HG02642 (cell line): Measurements from ENCODE around the gene HPGD.
"Not testable (repeated sequence)": the region's sequence is repeated elsewhere in the genome, so short reads cannot be mapped to it uniquely, and the experiment has no call there.

ENCODE experiments used
- ATAC-seq: cut with Tn5 transposase; IDR thresholded peaks from one replicate; pipeline ENCODE4 v1.9.1; 2021; ENCODE audit warnings: mild to moderate bottlenecking; ENCODE audit not compliant: unreplicated experiment, poor library complexity

HPGD gene

GRCh38 chr4:174528226-174528625, 5.9 kb upstream of the HPGD start:
- ATAC-seq: no peak

- ATAC-seq: no peak
These were observed 4.4 kb upstream of the HPGD start for GRCh38 chr4:174526731-174527130.

GRCh38 chr4:174524242-174524641, 2.0 kb upstream of the HPGD start:
- no peak for ATAC-seq

GRCh38 chr4:174523025-174523693, 871 bp upstream of the HPGD start:
- ATAC-seq: no peak

DNA sequence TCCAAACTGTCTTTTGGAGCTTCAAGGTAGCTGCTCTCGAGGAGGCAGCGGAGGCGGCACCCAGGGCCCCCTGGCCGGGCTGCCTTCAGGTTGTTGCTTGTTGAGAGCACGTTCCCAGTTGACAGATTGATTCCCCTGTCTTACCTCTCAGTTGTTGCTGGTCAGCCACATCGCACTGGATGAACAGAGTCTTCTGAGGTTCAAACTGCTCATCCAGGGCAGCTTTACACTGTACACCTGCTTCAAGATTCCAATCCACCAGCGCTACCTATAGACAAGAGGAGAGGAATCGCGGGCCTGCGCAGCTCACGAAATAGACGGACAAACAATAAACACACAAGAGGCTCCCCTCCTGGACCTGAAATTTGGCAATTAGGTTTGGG, 497 bp downstream of the HPGD start:
- ATAC-seq: peak; percentile 45

- ATAC-seq: no peak
These were observed 1.6 kb downstream of the HPGD start for GRCh38 chr4:174520660-174521059.

- ATAC-seq: no peak
These were observed 4.5 kb downstream of the HPGD start for GRCh38 chr4:174517502-174518445.

GRCh38 chr4:174516794-174517193, 5.5 kb downstream of the HPGD start:
- no peak for ATAC-seq

DNA sequence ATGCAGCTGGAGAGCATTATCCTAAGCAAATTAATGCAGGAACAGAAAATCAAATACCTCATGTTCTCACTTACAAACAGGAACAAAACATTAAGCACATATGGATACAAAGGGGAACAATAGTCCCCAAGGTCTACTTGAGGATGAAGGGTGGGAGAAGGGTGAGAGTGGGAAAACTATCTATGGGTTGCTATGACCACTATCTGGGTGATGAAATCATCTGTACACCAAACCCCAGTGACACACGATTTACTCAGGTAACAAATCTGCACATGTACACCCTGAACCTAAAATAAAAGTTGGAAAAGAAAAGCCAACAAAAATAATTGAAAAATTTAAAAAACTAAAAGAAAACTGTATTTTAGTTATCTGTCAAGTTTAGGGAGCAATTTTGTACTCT, 5.9 kb downstream of the HPGD start:
- no peak for ATAC-seq

DNA sequence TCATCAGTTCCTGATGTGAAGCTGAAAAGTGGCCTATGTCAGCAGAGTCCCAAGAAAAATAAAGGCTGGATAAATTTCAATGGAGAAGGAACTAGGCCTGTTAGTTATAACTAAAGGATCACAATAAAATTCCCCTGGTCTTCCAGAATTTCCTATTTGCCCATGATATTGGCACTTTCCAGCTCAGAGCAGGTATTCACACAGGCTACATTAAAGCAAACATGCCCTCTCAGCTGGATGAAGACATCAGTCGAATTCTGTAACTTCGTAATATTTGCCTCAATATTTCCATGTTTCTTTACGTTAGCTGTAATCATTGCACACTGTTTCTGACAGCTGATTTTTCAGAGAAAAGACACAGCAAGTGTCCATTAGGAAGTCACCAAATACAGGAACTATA, 9.5 kb downstream of the HPGD start:
- no peak for ATAC-seq

GRCh38 chr4:174505892-174506291, 16.4 kb downstream of the HPGD start:
- ATAC-seq: no peak

DNA sequence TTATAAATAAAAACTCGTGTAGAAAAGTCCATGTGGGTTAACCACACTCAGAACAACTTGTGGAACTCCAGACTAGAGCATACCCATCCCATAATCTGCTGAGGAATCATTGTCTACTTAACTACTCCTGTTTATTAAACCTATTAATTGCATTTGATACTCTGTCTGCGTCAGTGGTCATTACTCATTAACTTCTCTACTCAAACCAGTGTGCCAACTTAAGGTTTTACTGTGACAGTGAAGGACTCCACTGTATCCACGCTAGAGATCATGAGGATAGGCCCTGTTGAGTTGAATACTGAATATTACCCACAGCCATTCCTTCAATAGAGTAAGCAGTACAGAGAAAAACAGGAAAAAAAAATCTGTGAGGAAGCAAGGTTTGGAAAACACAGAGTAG, 17.3 kb downstream of the HPGD start:
- ATAC-seq: no peak

DNA sequence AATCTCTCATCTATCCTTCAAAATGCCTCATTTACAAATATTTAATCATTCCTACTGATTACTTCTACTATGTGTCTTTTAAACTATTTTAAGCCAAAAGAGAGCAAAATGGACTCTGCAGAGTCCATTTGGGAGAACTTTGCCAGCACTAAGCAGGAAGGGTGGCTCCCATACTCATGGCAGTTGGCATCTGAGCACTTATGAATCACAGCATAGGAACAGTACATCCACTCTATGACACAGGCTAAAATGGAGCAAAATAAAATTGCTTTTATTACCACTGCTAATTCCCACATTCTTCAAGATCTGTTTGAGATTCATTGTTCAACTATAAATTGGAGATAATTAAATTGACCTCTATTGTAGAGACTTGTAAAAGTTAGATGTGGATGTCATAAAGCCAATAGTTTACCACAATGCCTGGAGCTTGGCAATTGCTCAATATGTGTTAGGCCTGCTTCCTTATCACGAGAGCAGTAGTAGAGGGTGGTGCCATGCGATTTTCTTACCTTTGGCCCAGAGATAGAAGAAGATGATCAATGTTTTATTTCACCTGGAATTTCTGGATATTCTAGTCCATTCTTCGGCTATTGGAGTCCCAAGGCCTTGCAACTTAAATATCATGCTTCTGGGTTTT, 19.1 kb downstream of the HPGD start:
- ATAC-seq: no peak

DNA sequence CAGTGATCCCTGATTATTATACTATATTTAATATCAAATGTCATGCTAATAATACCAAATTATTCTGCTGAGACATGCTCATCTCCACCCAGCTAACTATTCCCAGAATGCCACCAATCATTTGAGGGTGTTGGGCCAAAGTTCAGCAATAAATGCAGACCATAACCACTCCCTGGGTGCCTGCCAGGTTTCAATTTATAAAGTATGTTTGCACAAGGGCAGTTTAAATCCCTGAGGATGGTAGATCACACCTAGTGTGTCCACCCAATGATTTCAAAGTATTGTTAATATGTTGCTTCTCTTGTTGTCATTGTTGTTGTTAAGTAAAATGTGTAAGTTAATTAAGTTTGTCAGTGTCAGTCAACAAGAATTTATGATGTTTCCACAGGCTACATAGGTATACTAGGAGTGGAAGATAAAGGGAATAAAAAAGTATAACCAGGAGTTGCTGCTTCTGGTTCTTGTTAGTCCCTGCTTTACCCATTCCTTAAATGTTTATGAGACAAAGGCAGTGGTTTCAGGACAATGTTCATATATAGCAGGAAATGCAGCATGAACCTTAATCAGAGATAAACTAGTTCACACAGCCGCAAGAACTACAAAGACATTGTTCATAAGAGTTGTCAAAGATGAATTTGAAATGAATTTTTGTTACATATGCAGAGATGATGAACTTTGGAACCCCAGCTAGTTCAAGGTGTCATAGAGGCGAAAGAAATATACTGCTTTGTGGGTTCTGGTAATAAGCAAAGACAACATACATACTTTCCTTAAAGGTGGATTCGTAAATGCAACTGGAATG, 25.5 kb downstream of the HPGD start:
- no peak for ATAC-seq

GRCh38 chr4:174495626-174496025, 26.7 kb downstream of the HPGD start:
- no peak for ATAC-seq

DNA sequence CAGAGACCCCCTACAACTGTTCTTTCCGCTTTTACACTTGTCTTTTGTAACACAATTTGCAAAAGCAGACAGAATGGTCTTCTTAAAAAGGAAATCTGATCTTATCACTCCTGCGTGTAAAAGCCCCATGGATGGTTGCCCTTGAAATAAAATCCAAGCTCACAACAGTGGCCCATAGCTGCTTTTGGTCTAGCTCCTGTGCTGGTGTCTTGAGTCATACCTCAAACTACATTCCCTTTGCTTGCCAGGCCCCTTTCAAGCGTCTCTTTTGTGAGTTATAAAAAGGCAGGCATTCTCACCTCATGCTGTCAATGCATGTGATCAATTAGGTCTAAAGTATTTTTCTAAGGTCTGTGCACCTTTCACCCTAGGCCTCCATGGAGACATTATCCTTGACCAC, 27.6 kb downstream of the HPGD start:
- ATAC-seq: no peak

- no peak for ATAC-seq
These were observed 28.1 kb downstream of the HPGD start for GRCh38 chr4:174494146-174494545.

GRCh38 chr4:174490451-174490961, 31.8 kb downstream of the HPGD start:
- no peak for ATAC-seq

GRCh38 chr4:174488368-174488767, 33.9 kb downstream of the HPGD start:
- ATAC-seq: not testable (repeated sequence)

DNA sequence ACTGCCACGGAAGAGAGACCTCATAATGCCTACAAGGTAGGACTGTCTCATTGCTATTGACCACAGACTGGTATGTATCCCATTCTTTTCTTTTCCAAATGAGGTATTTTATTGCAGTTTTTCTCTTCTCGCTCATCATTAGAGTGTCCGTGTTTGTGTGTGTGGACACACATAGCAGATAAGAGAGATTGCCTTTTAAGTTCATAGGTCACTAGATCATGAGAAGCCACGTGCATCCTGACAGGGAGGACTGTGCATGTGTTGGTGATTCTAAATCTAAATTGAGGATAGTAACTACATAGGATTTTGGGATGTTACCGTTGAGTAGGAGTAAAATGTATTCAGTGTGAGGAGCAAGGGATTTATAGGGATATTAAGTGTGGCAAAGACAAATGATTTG, 37.3 kb downstream of the HPGD start:
- no peak for ATAC-seq
